GM19043 (cell line): ENCODE results near the gene PAPPA.

Experiments used
- ATAC-seq: cut with Tn5 transposase; IDR thresholded peaks from one replicate; pipeline ENCODE4 v1.9.1; 2021; ENCODE audit warnings: low read depth; ENCODE audit not compliant: unreplicated experiment

Gene PAPPA

DNA sequence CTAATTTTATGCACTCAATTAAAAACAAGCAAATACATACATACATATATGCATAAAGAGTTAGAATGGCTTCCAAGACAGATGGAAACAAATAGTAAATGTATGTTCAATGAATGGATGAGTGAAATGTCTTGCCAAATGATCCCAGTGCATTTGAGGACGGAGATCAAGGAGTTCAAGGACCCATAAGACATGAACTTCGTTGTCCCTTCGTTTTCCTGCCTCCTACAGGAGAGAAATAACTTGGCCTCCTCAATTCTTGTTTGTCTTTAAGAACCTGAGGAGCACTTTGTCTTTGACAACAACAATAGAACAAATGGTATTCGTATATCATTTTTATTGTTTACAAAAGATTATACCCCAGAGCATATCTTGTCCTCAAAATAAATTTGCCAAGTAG, 2.4 kb upstream of the PAPPA start:
- no peak for ATAC-seq

DNA sequence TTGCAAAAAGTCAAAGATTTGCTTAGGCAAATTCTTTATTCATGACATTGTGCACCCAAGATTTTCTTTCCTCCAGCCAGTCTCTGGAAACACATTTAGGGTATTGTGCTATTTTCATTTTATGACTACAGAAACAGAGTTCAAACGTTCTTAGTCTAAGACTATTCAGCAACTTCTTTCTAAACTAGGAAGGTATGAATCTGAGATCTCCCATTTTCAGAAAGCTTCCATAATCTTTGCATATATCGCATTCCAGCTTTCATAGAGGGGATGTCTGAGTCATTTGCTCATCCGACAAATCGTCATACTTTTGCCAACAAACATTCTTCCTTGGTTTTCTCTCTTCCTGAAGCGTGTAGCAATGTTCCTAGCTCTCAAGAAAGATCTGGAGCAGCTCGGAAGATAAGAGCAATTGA, 1.6 kb upstream of the PAPPA start:
- no peak for ATAC-seq

DNA sequence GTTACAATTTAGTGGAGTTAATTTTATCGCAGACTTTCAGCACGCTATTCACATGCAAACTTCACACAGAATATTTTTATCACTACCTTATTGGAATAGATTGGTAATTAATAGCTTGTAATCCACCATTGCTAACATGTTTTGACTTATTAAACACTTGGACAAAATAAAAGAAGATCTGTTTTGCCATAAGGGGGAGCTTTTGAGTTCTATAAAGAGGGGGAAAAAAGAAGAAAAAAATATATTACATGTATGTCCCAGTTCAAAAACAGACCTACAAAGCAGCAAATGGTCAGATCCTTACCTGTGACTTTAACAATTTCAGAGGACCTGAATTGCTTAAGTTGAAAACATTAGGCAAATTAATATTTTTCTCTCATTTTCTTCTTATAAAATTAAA, 1.2 kb upstream of the PAPPA start:
- ATAC-seq = no peak

GRCh38 chr9:116152941-116153764, 438 bp upstream of the PAPPA start:
- ATAC-seq = no peak

DNA sequence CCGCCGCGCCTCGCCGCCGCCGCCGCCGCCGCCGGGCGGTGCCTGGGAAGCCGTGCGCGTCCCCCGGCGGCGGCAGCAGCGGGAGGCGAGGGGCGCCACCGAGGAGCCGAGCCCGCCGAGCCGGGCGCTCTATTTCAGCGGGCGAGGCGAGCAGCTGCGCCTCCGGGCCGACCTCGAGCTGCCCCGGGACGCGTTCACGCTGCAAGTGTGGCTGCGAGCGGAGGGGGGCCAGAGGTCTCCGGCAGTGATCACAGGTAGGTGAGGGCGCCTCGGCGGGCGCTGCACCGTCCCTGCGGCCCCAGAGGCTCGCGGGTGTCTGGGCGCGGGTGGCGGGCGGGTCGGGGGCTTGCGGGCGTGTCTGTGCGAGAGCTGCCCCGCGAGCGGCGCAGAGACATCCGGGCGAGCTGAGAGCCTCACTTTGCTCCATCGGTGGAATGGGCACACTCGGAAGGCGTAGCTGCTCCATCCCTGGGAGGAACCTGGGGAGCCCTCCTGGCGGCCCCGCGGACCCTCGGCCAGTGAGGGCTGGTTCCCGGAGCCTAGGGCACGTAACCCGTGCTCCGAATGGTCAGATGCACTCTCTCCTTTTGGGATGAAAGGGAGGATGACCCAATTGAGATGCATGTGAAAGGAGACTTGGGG, 864 bp downstream of the PAPPA start:
- ATAC-seq = no peak

DNA sequence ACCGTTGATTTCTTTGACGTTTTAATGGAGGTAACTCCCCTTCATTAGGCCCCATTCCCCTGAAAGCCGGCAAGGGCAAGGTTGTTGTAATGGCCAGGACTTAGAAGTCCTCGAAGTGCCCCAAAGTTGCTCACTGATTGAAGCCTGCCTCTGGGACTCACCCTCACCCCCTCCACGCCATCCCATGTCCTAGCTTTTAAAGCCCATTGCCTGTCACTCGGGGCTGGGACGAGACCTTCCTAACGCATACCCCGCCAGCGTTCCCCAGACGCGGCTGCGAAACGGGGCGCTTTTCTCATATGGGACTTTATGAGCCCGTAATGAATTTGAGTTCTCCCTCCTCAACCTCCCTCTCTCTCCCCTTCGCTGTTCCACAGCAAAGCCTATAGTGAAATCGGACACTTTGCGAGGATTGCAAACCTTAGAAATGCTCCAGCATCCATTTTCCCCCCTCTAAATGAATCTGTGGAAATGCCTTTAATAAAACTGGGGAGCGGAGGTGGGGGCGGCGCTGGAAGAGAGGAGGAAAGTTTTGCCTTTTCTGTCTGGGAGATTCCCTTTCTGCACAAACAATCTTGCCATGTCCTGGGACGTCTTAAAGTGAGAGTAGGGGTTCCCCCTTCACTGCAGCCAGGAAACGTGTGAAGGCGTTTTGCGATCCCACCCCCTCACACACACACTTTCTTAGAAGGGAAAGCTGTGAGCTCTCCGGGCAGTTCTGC, 1.5 kb downstream of the PAPPA start:
- no peak for ATAC-seq

GRCh38 chr9:116155698-116156039, 2.1 kb downstream of the PAPPA start:
- no peak for ATAC-seq

GRCh38 chr9:116156621-116157314, 3.2 kb downstream of the PAPPA start:
- ATAC-seq = no peak

- no peak for ATAC-seq
These were observed 4.0 kb downstream of the PAPPA start for GRCh38 chr9:116157436-116158138.

DNA sequence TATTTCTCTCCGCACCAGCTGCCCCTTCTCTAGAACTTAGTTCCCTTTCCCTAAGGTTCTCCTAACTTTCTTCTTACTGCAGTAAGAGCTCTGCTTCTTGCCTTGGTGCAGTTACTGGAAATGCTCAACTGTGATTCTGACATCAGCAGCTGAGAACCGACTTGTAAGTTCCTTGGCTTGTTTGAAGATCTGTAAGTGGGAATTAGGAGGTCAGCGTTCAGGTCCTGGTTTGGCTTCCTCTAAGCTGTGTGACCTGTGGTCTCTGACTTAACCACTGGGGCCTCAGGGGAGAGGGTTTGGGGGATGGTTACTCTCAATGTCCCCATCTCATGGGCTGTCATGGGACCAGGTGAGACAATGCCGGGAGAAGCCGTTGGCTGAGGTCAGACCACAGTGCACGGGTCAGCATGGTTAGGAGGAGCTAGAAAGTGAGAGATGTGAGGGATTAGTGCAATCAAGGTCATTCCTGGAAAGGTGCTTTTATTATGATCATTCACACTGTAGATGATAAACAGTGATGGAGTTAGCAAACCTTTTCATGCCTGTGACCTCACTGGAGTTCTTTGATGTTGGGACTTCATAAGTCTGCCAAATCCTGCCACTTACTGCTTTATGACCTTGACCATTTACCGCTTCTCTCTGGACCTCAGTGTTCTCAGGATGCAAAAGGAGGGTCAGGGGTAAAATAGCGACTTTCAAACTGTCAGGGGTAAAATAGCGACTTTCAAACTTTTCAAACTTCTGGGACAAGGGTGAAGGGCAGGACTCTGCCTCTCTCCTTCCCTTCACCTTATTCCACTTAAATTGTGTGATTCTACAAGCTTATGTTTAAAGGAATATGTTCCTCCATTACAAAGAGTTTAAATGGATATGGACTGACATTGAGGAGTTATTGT, 7.3 kb downstream of the PAPPA start:
- ATAC-seq = no peak

GRCh38 chr9:116162241-116162781, 8.7 kb downstream of the PAPPA start:
- ATAC-seq = no peak

DNA sequence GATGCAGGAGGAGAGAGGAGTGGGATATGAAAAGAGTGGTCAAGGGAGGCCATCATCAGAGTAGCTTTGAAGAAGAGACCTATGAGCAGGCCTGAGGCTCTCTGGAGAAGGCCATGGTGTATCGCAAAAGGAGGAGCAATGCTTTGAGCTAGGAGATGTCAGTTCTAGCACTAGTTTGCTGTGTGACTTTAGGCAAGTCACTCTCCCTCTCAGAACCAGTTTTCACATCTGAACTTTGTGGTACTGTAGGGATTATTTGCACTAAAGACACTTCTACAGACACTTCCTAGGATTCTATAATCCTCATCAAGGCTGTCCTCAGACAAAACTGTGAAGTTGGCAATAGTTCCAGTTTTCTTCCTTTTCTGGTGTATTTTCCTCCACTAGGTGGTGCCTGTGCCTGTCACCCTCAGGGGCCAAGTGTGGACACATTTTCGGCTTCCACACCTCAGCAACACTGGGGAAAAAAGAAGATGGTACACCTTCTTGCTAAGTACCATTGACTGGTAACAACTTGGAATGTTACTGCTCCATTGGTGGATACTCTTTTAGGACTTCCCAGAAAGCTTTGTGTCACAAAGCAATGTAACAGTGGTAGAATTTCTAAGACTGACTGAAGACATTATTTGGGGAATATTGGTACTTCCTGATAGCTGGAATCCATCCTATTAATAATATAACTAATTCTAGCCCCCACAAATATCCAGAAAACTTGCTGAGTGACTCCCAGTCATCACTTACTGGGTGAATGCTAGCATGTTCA, 9.9 kb downstream of the PAPPA start:
- no peak for ATAC-seq

DNA sequence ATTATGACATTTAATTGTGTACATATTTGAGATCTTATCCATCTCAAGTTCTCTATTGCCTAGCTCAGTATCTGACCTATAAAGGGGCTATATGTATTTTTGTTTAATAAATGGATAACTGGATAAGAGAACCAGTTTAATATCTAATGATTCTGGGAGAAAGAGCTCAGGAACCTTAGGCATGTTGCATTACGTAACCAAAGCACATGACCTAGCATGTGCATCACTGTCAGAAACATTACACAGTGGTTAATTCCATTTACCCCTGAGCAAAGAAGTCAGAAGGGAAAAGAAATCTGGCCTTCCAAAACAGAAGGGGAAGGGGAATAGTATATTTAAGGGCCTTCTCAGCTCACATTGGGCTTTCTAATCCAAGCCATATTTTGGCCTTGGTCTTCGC, 12.3 kb downstream of the PAPPA start:
- no peak for ATAC-seq

DNA sequence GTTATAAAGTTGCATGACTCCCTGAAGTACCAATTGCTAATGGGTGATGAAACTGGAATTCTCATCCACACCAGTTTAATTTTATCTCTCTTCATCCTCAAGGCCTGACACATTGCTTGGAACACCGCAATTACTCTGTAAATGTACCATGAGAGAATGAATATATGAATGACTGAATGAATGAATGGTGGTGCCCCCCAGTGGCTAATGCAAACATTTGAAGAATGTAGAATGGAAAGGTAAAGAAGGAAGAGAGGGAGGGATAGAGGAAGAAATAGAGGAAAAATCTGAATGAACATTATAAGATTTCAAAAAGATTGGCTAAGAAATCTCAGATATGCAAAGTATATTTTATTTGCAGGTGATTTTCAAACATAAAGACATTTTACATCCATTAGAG, 13.1 kb downstream of the PAPPA start:
- ATAC-seq = no peak

DNA sequence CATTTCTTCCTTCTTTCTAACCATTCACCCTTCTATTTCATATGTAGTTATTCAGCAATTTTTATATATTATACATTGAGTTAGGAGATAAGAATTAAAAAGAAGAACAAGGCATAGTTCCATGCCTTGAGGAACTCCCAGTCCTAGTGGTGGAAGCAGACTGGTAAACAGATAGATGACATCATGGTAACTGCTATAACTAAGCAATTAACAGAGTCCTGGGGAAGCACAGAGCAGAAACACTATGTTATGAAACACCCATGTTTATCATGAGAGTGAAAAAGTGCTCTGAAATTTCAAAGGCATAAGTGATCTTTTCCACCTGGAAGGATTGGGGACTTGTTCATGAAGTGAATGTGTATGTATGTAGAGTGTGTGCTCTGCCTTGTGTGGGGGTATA, 14.6 kb downstream of the PAPPA start:
- ATAC-seq = no peak

DNA sequence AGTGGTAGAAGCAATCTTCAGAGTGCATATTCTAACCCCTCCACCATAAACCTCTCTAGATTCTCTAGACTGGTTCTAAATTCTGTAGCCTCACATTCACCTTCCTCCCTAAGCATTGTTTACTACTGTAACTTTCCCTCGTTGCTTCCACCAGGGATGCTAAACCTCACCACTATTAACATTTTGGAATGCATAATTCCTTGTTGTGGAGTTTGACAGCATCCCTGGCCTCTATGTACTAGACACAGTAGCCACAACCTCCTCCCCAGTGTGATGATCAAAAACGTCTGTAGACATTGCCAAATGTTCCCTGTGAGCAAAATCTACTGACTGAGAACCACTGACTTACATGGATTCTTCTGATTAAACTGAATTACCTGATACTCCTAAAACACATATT, 18.6 kb downstream of the PAPPA start:
- no peak for ATAC-seq

DNA sequence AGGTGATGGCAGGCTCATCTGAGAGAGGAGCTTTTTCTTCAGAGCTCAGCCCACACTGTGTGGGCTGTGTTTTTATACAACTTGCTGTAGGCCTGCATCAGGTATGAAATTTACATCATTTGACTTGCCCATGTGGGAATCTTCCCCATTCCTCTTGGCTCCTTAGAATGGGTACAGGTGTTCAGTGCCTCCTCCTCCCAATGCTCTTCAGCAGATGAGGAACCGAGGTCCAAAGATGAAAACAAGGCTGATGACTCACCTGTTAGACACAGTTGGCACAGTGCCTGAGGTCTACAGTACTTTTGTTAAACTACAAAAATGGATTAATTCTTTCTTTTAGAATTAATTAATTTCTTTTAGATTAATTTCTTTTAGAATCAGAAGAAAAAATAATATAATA, 20.8 kb downstream of the PAPPA start:
- ATAC-seq = no peak

DNA sequence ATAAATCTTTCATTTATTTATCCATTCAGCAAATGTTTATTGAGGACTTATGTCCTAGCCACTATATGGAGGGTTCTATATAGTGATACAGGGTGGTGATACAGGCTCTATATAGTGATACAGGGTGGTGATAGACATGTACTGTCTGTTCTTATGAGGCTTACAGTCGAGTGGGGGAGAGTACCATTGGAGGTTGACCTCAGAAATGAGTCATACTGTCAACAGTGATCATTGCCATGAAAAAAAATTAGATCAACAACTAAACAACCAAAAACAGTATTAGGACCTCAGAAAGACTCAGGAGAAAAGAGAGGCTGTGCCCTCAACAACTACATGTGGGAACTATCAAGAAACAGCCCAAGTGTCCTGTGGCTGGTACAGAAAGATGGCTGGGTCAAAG, 22.0 kb downstream of the PAPPA start:
- no peak for ATAC-seq
